ENCODE measurements around the gene STK16. TPM values are rescaled to one million over a fixed set of nuclear protein-coding genes. Genes with fewer than 3 reads are reported as not detected.

STK16 gene
- polyA plus RNA-seq, 3 donors: 16.7 to 40.7 (median 17.8) TPM

DNA sequence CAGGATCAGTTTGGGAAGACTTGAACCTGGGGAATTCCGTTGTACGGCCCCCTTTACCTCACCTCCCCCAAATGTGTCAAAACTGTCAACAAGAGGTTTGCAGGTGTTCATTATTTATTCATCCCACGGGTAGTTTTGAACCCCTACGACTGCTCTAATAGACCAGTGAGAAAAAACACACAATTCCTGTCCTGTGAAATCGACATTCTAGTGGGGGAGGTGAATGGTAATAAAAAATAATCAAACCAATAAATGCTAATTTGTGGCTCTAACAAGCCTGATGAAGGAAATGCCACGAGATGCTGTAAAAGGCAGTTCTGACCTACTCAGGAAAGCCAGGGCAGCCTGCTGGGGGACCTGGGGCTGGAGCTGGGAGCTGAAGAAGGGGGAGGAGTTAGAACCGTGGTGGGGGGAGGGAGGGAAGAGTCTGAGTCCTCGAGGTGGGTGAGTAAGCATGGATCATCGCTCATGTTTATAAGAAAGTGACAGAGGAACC is 33.4 kb downstream of the STK16 start:
- H3K9me3 Mint-ChIP-seq: peaks cover 0 to 2% (median 0%) of the 10 kb centered on the region in 7 donors
- DNase-seq: no peak

DNA sequence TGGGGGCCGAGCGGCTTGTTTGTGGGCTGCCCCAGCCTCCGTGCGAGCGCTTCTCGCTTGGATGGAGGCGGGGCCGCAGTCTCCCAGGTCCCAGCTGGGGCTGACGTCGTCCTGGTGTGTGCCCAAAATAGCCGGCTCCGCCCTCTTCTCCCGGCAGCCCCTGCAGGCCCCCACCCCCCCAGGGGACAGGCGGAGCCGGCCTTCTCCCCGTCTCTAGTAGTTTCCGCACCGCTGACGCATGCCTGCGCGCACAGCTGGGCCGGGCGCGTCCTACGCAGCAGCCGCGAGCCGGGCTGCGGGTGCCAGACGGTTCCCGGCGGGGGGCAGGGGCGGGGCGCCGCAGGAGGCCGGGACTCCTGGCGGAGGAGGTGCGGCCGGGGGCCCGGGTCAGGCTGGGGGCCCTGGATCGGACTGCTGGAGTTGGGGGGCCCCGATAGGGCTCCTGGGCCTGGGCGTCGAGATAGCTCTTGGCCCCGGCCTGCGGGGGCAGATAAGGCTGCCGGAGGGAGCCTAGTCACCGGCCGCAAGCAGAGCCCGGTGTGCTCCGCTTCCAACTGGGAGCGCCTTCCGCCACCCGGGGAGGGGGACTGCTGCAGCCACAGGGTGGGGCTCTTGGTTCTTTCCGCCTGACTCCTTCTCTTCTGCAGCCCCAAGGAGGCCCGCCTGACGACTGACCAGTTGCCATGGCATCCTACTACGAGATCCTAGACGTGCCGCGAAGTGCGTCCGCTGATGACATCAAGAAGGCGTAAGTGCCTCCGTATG is 34.1 kb downstream of the STK16 start, which contains the start of gene DNAJB2:
TSS of gene DNAJB2 (plus strand) at position 216 of the 765 bp plus-strand sequence. CDS start at position 684, 468 bp downstream.
- intact Hi-C loops (cut with micrococcal nuclease): loop anchor here (1.0 to 2.0 kb wide), 4 partner anchors 15 to 107 kb away; partner anchors contain the start of gene DNPEP (in 2 of the 2)
- peak within 1 kb of the TSS; percentile 88 to 91 for H3K4me3 Mint-ChIP-seq
- H3K27me3 Mint-ChIP-seq (ENCODE audit: low read depth in 3 of 3): peaks cover 2 to 6% (median 6%) of the 10 kb centered on the region in 3 donors
- Histone ChIP-seq H3K9ac (ENCODE audit: insufficient read depth, low read length, poor library complexity, severe bottlenecking) (peak within 1 kb of the TSS; percentile 98), H3K36me3 (replicated peaks in 1 of 2; ENCODE audit: control insufficient read depth in 1 of 2, insufficient read depth in 2 of 2, low read length in 2 of 2) (peaks cover 31 to 40% of the 10 kb centered on the region in 2 donors), H3K4me3 (replicated peaks in 1 of 3; ENCODE audit: low read depth in 2 of 3, low read length in 3 of 3) (peak within 1 kb of the TSS; percentile 54 to 77 (median 57)), H3K27ac (ENCODE audit: low read depth in 1 of 2, low read length in 2 of 2) (peak within 1 kb of the TSS; percentile 85 to 97), H4K20me1 (ENCODE audit: insufficient read depth, low read length) (no peaks in the 10 kb centered on the region), H3K79me2 (ENCODE audit: insufficient read depth, low read length) (peaks cover 5% of the 10 kb centered on the region), H3K9me3 (replicated peaks in 1 of 2; ENCODE audit: control insufficient read depth in 1 of 2, insufficient read depth in 1 of 2, low read length in 2 of 2) (no peaks in the 10 kb centered on the region), H3K4me1 (ENCODE audit: control insufficient read depth in 1 of 2, insufficient read depth in 2 of 2, low read length in 2 of 2) (peaks cover 23 to 31% of the 10 kb centered on the region in 2 donors), H2AFZ (ENCODE audit: insufficient read depth, low read depth, low read length, poor library complexity, severe bottlenecking) (peak within 1 kb of the TSS; percentile 83), H3K4me2 (replicated peaks; ENCODE audit: extremely low read depth, low read length, poor library complexity, severe bottlenecking) (peak within 1 kb of the TSS; percentile 76), H3K27me3 (ENCODE audit: control insufficient read depth in 2 of 2, insufficient read depth in 2 of 2, low read length in 2 of 2) (no peaks in the 10 kb centered on the region)
- TF ChIP-seq, protein P1, sequence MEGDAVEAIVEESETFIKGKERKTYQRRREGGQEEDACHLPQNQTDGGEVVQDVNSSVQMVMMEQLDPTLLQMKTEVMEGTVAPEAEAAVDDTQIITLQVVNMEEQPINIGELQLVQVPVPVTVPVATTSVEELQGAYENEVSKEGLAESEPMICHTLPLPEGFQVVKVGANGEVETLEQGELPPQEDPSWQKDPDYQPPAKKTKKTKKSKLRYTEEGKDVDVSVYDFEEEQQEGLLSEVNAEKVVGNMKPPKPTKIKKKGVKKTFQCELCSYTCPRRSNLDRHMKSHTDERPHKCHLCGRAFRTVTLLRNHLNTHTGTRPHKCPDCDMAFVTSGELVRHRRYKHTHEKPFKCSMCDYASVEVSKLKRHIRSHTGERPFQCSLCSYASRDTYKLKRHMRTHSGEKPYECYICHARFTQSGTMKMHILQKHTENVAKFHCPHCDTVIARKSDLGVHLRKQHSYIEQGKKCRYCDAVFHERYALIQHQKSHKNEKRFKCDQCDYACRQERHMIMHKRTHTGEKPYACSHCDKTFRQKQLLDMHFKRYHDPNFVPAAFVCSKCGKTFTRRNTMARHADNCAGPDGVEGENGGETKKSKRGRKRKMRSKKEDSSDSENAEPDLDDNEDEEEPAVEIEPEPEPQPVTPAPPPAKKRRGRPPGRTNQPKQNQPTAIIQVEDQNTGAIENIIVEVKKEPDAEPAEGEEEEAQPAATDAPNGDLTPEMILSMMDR (IDR thresholded peaks at IDR 0.05): peak; percentile 30
- H3K9me3 Mint-ChIP-seq: peaks cover 0 to 2% (median 0%) of the 10 kb centered on the region in 7 donors
- peaks cover 40 to 44% of the 10 kb centered on the region in 2 donors for H3K36me3 Mint-ChIP-seq
- peak within 1 kb of the TSS; percentile 92 to 98 (median 97) for H3K27ac Mint-ChIP-seq
- peaks cover 29% of the 10 kb centered on the region for H3K4me1 Mint-ChIP-seq
- under 1% methylated on average over 63 of the region's 65 CpGs for WGBS (ENCODE audit: insufficient coverage)
- DNase-seq: peak; percentile 99 to 100 (median 100)

More for the DNA sequence above, 33.4 kb downstream of the STK16 start:
- peak overlapping the region; percentile 91 to 98 (median 97) for H3K27ac Mint-ChIP-seq
- TF ChIP-seq, protein P1 (IDR thresholded peaks at IDR 0.05): no peak
- 4% methylated on average over 3 of the region's 9 CpGs for WGBS (ENCODE audit: insufficient coverage)
- peak overlapping the region; percentile 85 to 97 for H3K27ac ChIP-seq (ENCODE audit: low read depth in 1 of 2, low read length in 2 of 2)
- no peaks in the 10 kb centered on the region for H4K20me1 ChIP-seq (ENCODE audit: insufficient read depth, low read length)
- peaks cover 33 to 38% of the 10 kb centered on the region in 2 donors for H3K36me3 Mint-ChIP-seq
- H3K9ac ChIP-seq (ENCODE audit: insufficient read depth, low read length, poor library complexity, severe bottlenecking): peak overlapping the region; percentile 98
- H3K4me3 Mint-ChIP-seq: peak overlapping the region; percentile 74 to 88
- intact Hi-C loops (cut with micrococcal nuclease): loop anchor here (1.0 to 2.0 kb wide), 4 partner anchors 16 to 108 kb away; partner anchors contain the start of gene DNPEP (in 2 of the 2)
- peaks cover 23 to 31% of the 10 kb centered on the region in 2 donors for H3K4me1 ChIP-seq (ENCODE audit: control insufficient read depth in 1 of 2, insufficient read depth in 2 of 2, low read length in 2 of 2)
- H3K36me3 ChIP-seq (replicated peaks in 1 of 2; ENCODE audit: control insufficient read depth in 1 of 2, insufficient read depth in 2 of 2, low read length in 2 of 2): peaks cover 24 to 34% of the 10 kb centered on the region in 2 donors
- H3K4me1 Mint-ChIP-seq: peaks cover 29% of the 10 kb centered on the region
- peaks cover 2 to 8% (median 8%) of the 10 kb centered on the region in 3 donors for H3K27me3 Mint-ChIP-seq (ENCODE audit: low read depth in 3 of 3)
- no peaks in the 10 kb centered on the region for H3K27me3 ChIP-seq (ENCODE audit: control insufficient read depth in 2 of 2, insufficient read depth in 2 of 2, low read length in 2 of 2)
- peak overlapping the region; percentile 76 for H3K4me2 ChIP-seq (replicated peaks; ENCODE audit: extremely low read depth, low read length, poor library complexity, severe bottlenecking)
- peaks cover 5% of the 10 kb centered on the region for H3K79me2 ChIP-seq (ENCODE audit: insufficient read depth, low read length)
- peak overlapping the region; percentile 8 to 66 (median 22) for H3K4me3 ChIP-seq (replicated peaks in 1 of 3; ENCODE audit: low read depth in 2 of 3, low read length in 3 of 3)
- no peak overlapping the region for H2AFZ ChIP-seq (ENCODE audit: insufficient read depth, low read depth, low read length, poor library complexity, severe bottlenecking)
- no peaks in the 10 kb centered on the region for H3K9me3 ChIP-seq (replicated peaks in 1 of 2; ENCODE audit: control insufficient read depth in 1 of 2, insufficient read depth in 1 of 2, low read length in 2 of 2)
